ENCODE results near the gene ECD. TPM values are rescaled to one million over a fixed set of nuclear protein-coding genes. Genes with fewer than 3 reads are reported as not detected.

The ECD gene
- total and polyA plus RNA-seq, 10 of the 15 experiments (the other 5 are each of a cell fraction or from before 2014, with no cell fraction given): 27.3 to 61.6 (median 44.0) TPM

GRCh38 chr10:73086816-73087215 is 81.0 kb downstream of the ECD start:
- ChIA-PET CTCF (interaction anchor here (1.6 to 2.8 kb wide), 3 partner anchors 9 to 392 kb away, joined by 3 to 9 read pairs (median 5); partner anchors contain the start of gene P4HA1), RAD21 (ENCODE audit: unreplicated experiment) (interaction anchor here (0.7 kb wide), 1 partner anchor 9 kb away, joined by 3 read pairs; no protein-coding TSS in a partner anchor), POLR2A (interaction anchor here (0.7 to 2.8 kb wide), 4 partner anchors 9 to 1514 kb away, joined by 3 to 9 read pairs (median 4); partner anchors contain the start of gene P4HA1), SMC1A (ENCODE audit: uncharacterized antibody, unreplicated experiment) (interaction anchor here (2.3 kb wide), 1 partner anchor 9 kb away, joined by 11 read pairs; no protein-coding TSS in a partner anchor)
- H3K27ac ChIP-seq (ENCODE audit: control insufficient read depth, insufficient read depth): no peak overlapping the region
- H4K20me1 ChIP-seq (ENCODE audit: control insufficient read depth, insufficient read depth): peaks cover 9% of the 10 kb centered on the region; the same call in 1 of the 2 replicates
- BruUV-seq (replicated peaks): no TSS peak
- peaks cover 92% of the 10 kb centered on the region for H3K79me2 ChIP-seq (ENCODE audit: control insufficient read depth, insufficient read depth, low read length)
- H3K27me3 ChIP-seq (replicated peaks in 1 of 2; ENCODE audit: control insufficient read depth in 2 of 2, insufficient read depth in 2 of 2, low read length in 1 of 2): no peaks in the 10 kb centered on the region
- no peak overlapping the region for H3K4me3 ChIP-seq
- 96% methylated on average over 3 of the region's 4 CpGs for WGBS (ENCODE audit: insufficient coverage, insufficient replicate concordance, low lambda C conversion rate, missing lambda C conversion rate)
- H3K4me2 ChIP-seq (ENCODE audit: control insufficient read depth, insufficient read depth): no peak overlapping the region
- H3K4me1 ChIP-seq (ENCODE audit: control insufficient read depth, insufficient read depth, low read length): peaks cover 13% of the 10 kb centered on the region
- H3K9me3 ChIP-seq (replicated peaks; ENCODE audit: control insufficient read depth, insufficient read depth, low read length): no peaks in the 10 kb centered on the region; the same call in 2 of the 3 replicates
- DNase-seq (ENCODE audit: low read depth, low spot score) (no peak), ATAC-seq (no peak), FAIRE-seq (no peak)
- intact Hi-C loops (cut with micrococcal nuclease; ENCODE audit: unreplicated experiment): no loop called here
- no peak overlapping the region for H3K9ac ChIP-seq (ENCODE audit: control insufficient read depth, insufficient read depth, low read length)
- no peak for TF ChIP-seq CBFB (IDR thresholded peaks at IDR 0.05; ENCODE audit: low read depth)
- no peak for TF ChIP-seq ETV6 (conservative IDR thresholded peaks at IDR 0.05 in 1 of 2, IDR thresholded peaks at IDR 0.05 in 1 of 2; ENCODE audit: borderline replicate concordance in 1 of 2, low read depth in 1 of 2)
- TF ChIP-seq TAF1 (IDR thresholded peaks at IDR 0.05; ENCODE audit: borderline replicate concordance, low read depth, low read length): no peak
- no peak for TF ChIP-seq SUZ12 (IDR thresholded peaks at IDR 0.05; ENCODE audit: unreplicated experiment)
- TF ChIP-seq SMC3 (IDR thresholded peaks at IDR 0.05; ENCODE audit: borderline replicate concordance, low read length): no peak
- TF ChIP-seq KDM1A (IDR thresholded peaks at IDR 0.05; ENCODE audit: borderline replicate concordance): no peak
- TF ChIP-seq SUPT20H (IDR thresholded peaks at IDR 0.05; ENCODE audit: borderline replicate concordance, control insufficient read depth, low read depth, low read length): no peak
- TF ChIP-seq RUNX3 (IDR thresholded peaks at IDR 0.05; ENCODE audit: low read length): no peak
- no peak for TF ChIP-seq MTA3 (IDR thresholded peaks at IDR 0.05; ENCODE audit: borderline replicate concordance, low read length)
- no peak for TF ChIP-seq LARP7 (IDR thresholded peaks at IDR 0.05)
- no peak for TF ChIP-seq E2F8 (IDR thresholded peaks at IDR 0.05; ENCODE audit: low read depth, partially characterized antibody)
- no peak for TF ChIP-seq ZNF207 (IDR thresholded peaks at IDR 0.05; ENCODE audit: borderline replicate concordance)
- TF ChIP-seq SIX5 (IDR thresholded peaks at IDR 0.05; ENCODE audit: low read depth, low read length, severe bottlenecking): no peak
- no peak for TF ChIP-seq NR2C1 (IDR thresholded peaks at IDR 0.05)
- TF ChIP-seq USF2 (IDR thresholded peaks at IDR 0.05; ENCODE audit: borderline replicate concordance, low read depth, low read length): no peak
- H2AFZ ChIP-seq (ENCODE audit: control insufficient read depth, low read depth, low read length): no peak overlapping the region
- peaks cover 1 to 7% of the 10 kb centered on the region in 2 experiments; a peak in 2 of 4 replicates for H3K36me3 ChIP-seq (ENCODE audit: control insufficient read depth in 2 of 2, insufficient read depth in 2 of 2, low read length in 1 of 2)
- in situ Hi-C loops (cut with MboI): no loop called here
